IMR-90 (cell line): ENCODE results near the gene PCYOX1L.

ENCODE experiments used
- BHLHE40 ChIP-seq: fragments of 150-350 bp; IDR thresholded peaks from 2 replicates; pipeline ENCODE4 v1.6.1; 2016; ENCODE audit warnings: mild to moderate bottlenecking, low read depth, low read length
- CEBPB ChIP-seq: IDR thresholded peaks from 2 replicates; pipeline ENCODE4 v1.6.1; 2012; ENCODE audit warnings: low read depth, low read length, improper control_type of control experiment
- CHD1 ChIP-seq: IDR thresholded peaks from 2 replicates; pipeline ENCODE4 v1.6.1; 2012; ENCODE audit warnings: low read depth, low read length, improper control_type of control experiment
- MAZ ChIP-seq: IDR thresholded peaks from 2 replicates; pipeline ENCODE4 v1.6.1; 2012; ENCODE audit warnings: low read depth, mild to moderate bottlenecking, low read length, improper control_type of control experiment, moderate library complexity, borderline replicate concordance
- POLR2A ChIP-seq: IDR thresholded peaks from 2 replicates; pipeline ENCODE4 v1.6.1; 2012; ENCODE audit warnings: mild to moderate bottlenecking, low read depth, low read length
- RAD21 ChIP-seq: IDR thresholded peaks from 2 replicates; pipeline ENCODE4 v1.6.1; 2012; ENCODE audit warnings: low read length, improper control_type of control experiment
- RFX5 ChIP-seq: IDR thresholded peaks from 2 replicates; pipeline ENCODE4 v1.8.0; 2012; ENCODE audit warnings: low read depth, mild to moderate bottlenecking, low read length, moderate library complexity
- SMC3 ChIP-seq: fragments of 150-350 bp; IDR thresholded peaks from 2 replicates; pipeline ENCODE4 v1.6.1; 2016; ENCODE audit warnings: low read depth, mild to moderate bottlenecking, antibody characterized with exemption, low read length, moderate library complexity
- TF ChIP-seq, protein P1 (sequence below): conservative IDR thresholded peaks from 2 replicates; pipeline ENCODE4 v1.5.1; 2012; ENCODE audit warnings: mild to moderate bottlenecking, low read depth, low read length, improper control_type of control experiment
- TF ChIP-seq, protein P2 (sequence below): fragments of 150-350 bp; IDR thresholded peaks from 2 replicates; pipeline ENCODE4 v1.6.1; 2017; ENCODE audit warnings: mild to moderate bottlenecking, antibody characterized with exemption, low read length, low read depth

DNA sequence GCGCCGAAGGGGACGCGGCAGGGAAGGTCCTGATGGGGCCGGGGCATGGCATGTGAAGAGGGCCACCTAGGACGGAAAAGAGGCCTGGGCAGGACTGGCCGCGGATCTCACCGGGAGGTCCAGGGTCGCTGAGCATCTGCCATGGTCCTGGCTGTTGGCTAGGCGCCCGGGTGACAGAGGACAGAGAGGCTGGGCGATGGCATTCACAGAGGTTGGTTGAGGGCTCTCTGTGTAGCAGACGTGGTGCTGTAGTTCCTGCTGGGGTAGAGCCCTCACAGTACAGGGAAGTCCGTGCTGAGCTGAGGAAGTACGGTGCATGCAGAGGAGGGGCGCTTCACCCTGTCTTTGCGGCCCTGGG lies 427 bp downstream of the PCYOX1L start:
- TF ChIP-seq CEBPB (no peak), POLR2A (no peak), MAZ (no peak), SMC3 (no peak), RAD21 (no peak), RFX5 (no peak), BHLHE40 (no peak), CHD1 (no peak)
- TF ChIP-seq, protein P1, sequence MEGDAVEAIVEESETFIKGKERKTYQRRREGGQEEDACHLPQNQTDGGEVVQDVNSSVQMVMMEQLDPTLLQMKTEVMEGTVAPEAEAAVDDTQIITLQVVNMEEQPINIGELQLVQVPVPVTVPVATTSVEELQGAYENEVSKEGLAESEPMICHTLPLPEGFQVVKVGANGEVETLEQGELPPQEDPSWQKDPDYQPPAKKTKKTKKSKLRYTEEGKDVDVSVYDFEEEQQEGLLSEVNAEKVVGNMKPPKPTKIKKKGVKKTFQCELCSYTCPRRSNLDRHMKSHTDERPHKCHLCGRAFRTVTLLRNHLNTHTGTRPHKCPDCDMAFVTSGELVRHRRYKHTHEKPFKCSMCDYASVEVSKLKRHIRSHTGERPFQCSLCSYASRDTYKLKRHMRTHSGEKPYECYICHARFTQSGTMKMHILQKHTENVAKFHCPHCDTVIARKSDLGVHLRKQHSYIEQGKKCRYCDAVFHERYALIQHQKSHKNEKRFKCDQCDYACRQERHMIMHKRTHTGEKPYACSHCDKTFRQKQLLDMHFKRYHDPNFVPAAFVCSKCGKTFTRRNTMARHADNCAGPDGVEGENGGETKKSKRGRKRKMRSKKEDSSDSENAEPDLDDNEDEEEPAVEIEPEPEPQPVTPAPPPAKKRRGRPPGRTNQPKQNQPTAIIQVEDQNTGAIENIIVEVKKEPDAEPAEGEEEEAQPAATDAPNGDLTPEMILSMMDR: no peak
- TF ChIP-seq, protein P2, sequence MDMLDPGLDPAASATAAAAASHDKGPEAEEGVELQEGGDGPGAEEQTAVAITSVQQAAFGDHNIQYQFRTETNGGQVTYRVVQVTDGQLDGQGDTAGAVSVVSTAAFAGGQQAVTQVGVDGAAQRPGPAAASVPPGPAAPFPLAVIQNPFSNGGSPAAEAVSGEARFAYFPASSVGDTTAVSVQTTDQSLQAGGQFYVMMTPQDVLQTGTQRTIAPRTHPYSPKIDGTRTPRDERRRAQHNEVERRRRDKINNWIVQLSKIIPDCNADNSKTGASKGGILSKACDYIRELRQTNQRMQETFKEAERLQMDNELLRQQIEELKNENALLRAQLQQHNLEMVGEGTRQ: no peak
